AG04450 (cell line): ENCODE data around the gene SYT12. TPM values are rescaled to one million over a fixed set of nuclear protein-coding genes. Genes with fewer than 3 reads are reported as not detected.

Experiments used
- CTCF ChIA-PET: fragments of 300-600, 350-600 bp; formaldehyde crosslinking; extraction: SDS; loops from one replicate; lab custom pipeline; 2022; ENCODE audit warnings: antibody characterized with exemption, inconsistent platforms; lab: Charles Lee
- POLR2A ChIA-PET: fragments of 350-600 bp; formaldehyde crosslinking; extraction: SDS; loops from one replicate; lab custom pipeline; 2021; ENCODE audit warnings: antibody characterized with exemption, inconsistent platforms; lab: Yijun Ruan, JAX
- DNase-seq: peaks from one replicate; pipeline ENCODE4 v3.0.0-alpha.2; 2011; ENCODE audit warnings: low read depth, low spot score
- H3K27ac ChIP-seq: one replicate; pipeline ENCODE4 v1.5.1; 2012; ENCODE audit warnings: low read depth, low read length, control low read depth
- H3K27me3 ChIP-seq: one replicate; pipeline ENCODE4 v1.6.0; 2012; ENCODE audit warnings: low read length; ENCODE audit not compliant: control insufficient read depth, insufficient read depth
- H3K4me3 ChIP-seq: 2 replicates; pipeline ENCODE4 v1.5.1; 2011; ENCODE audit warnings: mild to moderate bottlenecking, low read depth, low read length, control low read depth
- H3K9me3 ChIP-seq: 2 replicates; pipeline ENCODE4 v1.5.1; 2012; ENCODE audit warnings: low read length; ENCODE audit not compliant: control insufficient read depth, insufficient read depth
- CTCF ChIP-seq: IDR thresholded peaks from 2 replicates; pipeline ENCODE4 v1.5.1; 2011; ENCODE audit warnings: low read depth, low read length, control low read depth, inconsistent platforms
- polyA plus RNA-seq: library from polyadenylated mRNA; depleted of rRNA; stranded (reverse); fragments of >200 nt; gene quantifications from 2 replicates; pipeline ENCODE4 v1.2.3, GENCODE V29; 2011

The SYT12 gene
- polyA plus RNA-seq, 1 experiment, result 0.30 TPM

- H3K27ac ChIP-seq, result no peak overlapping the region
- H3K9me3 ChIP-seq, result no peaks in the 10 kb centered on the region; the same call in 1 of the 2 replicates
- POLR2A ChIA-PET, result interaction anchor here (0.6 kb wide), 2 partner anchors 184 to 1089 kb away, joined by 3 read pairs; no protein-coding TSS in a partner anchor
- CTCF ChIA-PET, result interaction anchor here (1.1 to 1.3 kb wide), 2 partner anchors 25 to 262 kb away, joined by 3 to 4 read pairs; no protein-coding TSS in a partner anchor
- H3K27me3 ChIP-seq, result no peaks in the 10 kb centered on the region
- no peak for DNase-seq
- no peak for TF ChIP-seq CTCF
- H3K4me3 ChIP-seq, result peak overlapping the region; percentile 62
Observed at GRCh38 chr11:67055812-67056211, 32.9 kb downstream of the SYT12 start.

- H3K27ac ChIP-seq, result no peak within 1 kb of the TSS
- POLR2A ChIA-PET, result no interaction called here
Observed at GRCh38 chr11:67056267-67057204, 33.6 kb downstream of the SYT12 start, which contains the start of gene RHOD. Gene RHOD, plus strand, starts transcription at chr11:67056847. Its CDS starts 56 bp downstream, at chr11:67056903.

GRCh38 chr11:67057205-67057672 is 34.3 kb downstream of the SYT12 start:
- Histone ChIP-seq H3K9me3 (no peaks in the 10 kb centered on the region; the same call in 1 of the 2 replicates), H3K4me3 (peak overlapping the region; percentile 62), H3K27me3 (no peaks in the 10 kb centered on the region), H3K27ac (no peak overlapping the region)
- ChIA-PET POLR2A (no interaction called here), CTCF (interaction anchor here (0.6 kb wide), 1 partner anchor 379 kb away, joined by 3 read pairs; the partner anchor contains the start of gene RBM4B)
- DNase-seq, result no peak
- no peak for TF ChIP-seq CTCF

More at GRCh38 chr11:67056267-67057204, 33.6 kb downstream of the SYT12 start, which contains the start of gene RHOD:
- no peak for TF ChIP-seq CTCF
- Histone ChIP-seq H3K27me3 (no peaks in the 10 kb centered on the region), H3K4me3 (peak within 1 kb of the TSS; percentile 62), H3K9me3 (no peaks in the 10 kb centered on the region; the same call in 1 of the 2 replicates)
- CTCF ChIA-PET, result interaction anchor here (0.6 to 1.1 kb wide), 2 partner anchors 25 to 379 kb away, joined by 3 to 4 read pairs; partner anchors contain the start of gene RBM4B
- no peak for DNase-seq

- Histone ChIP-seq H3K9me3 (no peaks in the 10 kb centered on the region; the same call in 1 of the 2 replicates), H3K27ac (no peak overlapping the region), H3K27me3 (no peaks in the 10 kb centered on the region), H3K4me3 (no peak overlapping the region)
- no peak for TF ChIP-seq CTCF
- ChIA-PET CTCF (no interaction called here), POLR2A (no interaction called here)
- no peak for DNase-seq
Observed at GRCh38 chr11:67058506-67058905, 35.6 kb downstream of the SYT12 start.
